Neural progenitor cell (in vitro differentiated cells): ENCODE results near the gene CDH23.

Experiments used
- EZH2 ChIP-seq: fragments of 200-600 bp; sonication (generic); IDR thresholded peaks from 2 replicates; pipeline ENCODE4 v1.6.1; 2017; ENCODE audit warnings: antibody characterized with exemption, mild to moderate bottlenecking, moderate library complexity
- TF ChIP-seq, protein P1 (sequence below): fragments of 200-600 bp; sonication (generic); IDR thresholded peaks from 2 replicates; pipeline ENCODE4 v1.5.1; 2017; ENCODE audit warnings: antibody characterized with exemption, mild to moderate bottlenecking

DNA sequence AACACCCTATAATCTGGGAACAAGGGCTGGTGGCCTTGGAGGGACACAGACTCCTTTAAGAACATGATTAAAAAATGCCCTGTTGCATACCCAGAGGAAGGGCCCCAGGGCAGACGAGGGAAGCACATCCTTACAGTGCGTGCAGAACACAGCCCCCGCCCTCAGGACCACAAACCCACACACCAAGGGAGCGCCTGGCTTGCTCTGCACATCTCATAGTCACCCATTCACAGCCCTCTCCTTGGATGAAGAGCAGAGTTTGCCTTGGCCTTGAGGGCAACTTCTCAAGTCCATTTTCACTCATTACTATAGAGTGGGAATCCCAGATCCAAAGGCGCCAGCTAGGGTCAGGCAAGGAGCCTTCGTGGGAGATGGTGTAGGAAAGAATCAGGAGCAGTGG, 382.9 kb downstream of the CDH23 start:
- TF ChIP-seq EZH2, result no peak
- TF ChIP-seq, protein P1, sequence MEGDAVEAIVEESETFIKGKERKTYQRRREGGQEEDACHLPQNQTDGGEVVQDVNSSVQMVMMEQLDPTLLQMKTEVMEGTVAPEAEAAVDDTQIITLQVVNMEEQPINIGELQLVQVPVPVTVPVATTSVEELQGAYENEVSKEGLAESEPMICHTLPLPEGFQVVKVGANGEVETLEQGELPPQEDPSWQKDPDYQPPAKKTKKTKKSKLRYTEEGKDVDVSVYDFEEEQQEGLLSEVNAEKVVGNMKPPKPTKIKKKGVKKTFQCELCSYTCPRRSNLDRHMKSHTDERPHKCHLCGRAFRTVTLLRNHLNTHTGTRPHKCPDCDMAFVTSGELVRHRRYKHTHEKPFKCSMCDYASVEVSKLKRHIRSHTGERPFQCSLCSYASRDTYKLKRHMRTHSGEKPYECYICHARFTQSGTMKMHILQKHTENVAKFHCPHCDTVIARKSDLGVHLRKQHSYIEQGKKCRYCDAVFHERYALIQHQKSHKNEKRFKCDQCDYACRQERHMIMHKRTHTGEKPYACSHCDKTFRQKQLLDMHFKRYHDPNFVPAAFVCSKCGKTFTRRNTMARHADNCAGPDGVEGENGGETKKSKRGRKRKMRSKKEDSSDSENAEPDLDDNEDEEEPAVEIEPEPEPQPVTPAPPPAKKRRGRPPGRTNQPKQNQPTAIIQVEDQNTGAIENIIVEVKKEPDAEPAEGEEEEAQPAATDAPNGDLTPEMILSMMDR, result no peak
